Nephron progenitor cell (in vitro differentiated cells): Measurements from ENCODE around the gene VWA2.

Source experiments
- DNase-seq: peaks from one replicate; pipeline ENCODE4 v3.0.0; 2021
- H3K27ac Mint-ChIP-seq: 2 replicates; pipeline ENCODE4 v1.8.0; 2021; ENCODE audit warnings: mild to moderate bottlenecking, moderate library complexity, mixed read lengths
- H3K27me3 Mint-ChIP-seq: 2 replicates; pipeline ENCODE4 v1.8.0; 2021; ENCODE audit warnings: mild to moderate bottlenecking, low read depth, mixed read lengths; ENCODE audit not compliant: poor library complexity
- H3K36me3 Mint-ChIP-seq: 2 replicates; pipeline ENCODE4 v1.8.0; 2021; ENCODE audit warnings: low read depth, mixed read lengths
- H3K4me1 Mint-ChIP-seq: 2 replicates; pipeline ENCODE4 v1.8.0; 2021; ENCODE audit warnings: mixed read lengths
- H3K4me3 Mint-ChIP-seq: 2 replicates; pipeline ENCODE4 v1.8.0; 2021; ENCODE audit warnings: mild to moderate bottlenecking, moderate library complexity, mixed read lengths
- H3K9me3 Mint-ChIP-seq: 2 replicates; pipeline ENCODE4 v1.8.0; 2021; ENCODE audit warnings: mild to moderate bottlenecking, moderate library complexity, mixed read lengths
- TF ChIP-seq, protein P1 (sequence below): fragments of 200-600 bp; sonication (generic); IDR thresholded peaks from 2 replicates; pipeline ENCODE4 v1.5.0; 2021; ENCODE audit warnings: antibody characterized with exemption

VWA2 gene

GRCh38 chr10:114301951-114302710 is 63.1 kb downstream of the VWA2 start:
- no peak overlapping the region for H3K4me3 Mint-ChIP-seq
- H3K4me1 Mint-ChIP-seq = peaks cover 23% of the 10 kb centered on the region
- H3K9me3 Mint-ChIP-seq = no peaks in the 10 kb centered on the region
- no peak for DNase-seq
- TF ChIP-seq, protein P1, sequence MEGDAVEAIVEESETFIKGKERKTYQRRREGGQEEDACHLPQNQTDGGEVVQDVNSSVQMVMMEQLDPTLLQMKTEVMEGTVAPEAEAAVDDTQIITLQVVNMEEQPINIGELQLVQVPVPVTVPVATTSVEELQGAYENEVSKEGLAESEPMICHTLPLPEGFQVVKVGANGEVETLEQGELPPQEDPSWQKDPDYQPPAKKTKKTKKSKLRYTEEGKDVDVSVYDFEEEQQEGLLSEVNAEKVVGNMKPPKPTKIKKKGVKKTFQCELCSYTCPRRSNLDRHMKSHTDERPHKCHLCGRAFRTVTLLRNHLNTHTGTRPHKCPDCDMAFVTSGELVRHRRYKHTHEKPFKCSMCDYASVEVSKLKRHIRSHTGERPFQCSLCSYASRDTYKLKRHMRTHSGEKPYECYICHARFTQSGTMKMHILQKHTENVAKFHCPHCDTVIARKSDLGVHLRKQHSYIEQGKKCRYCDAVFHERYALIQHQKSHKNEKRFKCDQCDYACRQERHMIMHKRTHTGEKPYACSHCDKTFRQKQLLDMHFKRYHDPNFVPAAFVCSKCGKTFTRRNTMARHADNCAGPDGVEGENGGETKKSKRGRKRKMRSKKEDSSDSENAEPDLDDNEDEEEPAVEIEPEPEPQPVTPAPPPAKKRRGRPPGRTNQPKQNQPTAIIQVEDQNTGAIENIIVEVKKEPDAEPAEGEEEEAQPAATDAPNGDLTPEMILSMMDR = no peak
- H3K36me3 Mint-ChIP-seq = peaks cover 38% of the 10 kb centered on the region
- H3K27ac Mint-ChIP-seq = peak overlapping the region; percentile 1
- H3K27me3 Mint-ChIP-seq = peaks cover 5% of the 10 kb centered on the region

DNA sequence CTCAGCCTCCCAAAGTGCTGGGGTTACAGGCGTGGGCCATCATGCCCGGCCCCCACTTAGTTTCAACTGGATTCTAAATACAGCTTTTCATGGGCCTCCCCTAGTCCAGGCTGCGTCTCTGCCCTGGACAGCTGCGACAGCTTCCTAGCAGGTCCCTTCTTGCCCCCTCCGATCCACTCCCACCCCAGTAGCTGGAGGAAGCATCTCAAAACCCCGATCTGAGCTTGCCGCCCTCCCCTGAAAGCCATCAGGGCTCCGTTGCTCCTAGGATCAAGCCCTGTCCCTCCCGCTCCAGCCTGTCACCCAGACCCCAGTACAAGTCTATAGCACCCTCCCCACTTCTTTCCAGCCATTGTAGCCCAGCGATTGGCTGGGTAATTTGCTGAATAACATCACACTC is 64.5 kb downstream of the VWA2 start:
- Mint-ChIP-seq H3K27me3 (peaks cover 10% of the 10 kb centered on the region), H3K9me3 (no peaks in the 10 kb centered on the region), H3K36me3 (peaks cover 25% of the 10 kb centered on the region), H3K4me3 (peak overlapping the region; percentile 87), H3K4me1 (peaks cover 31% of the 10 kb centered on the region), H3K27ac (no peak overlapping the region)
- DNase-seq = no peak
- TF ChIP-seq, protein P1 = no peak

- Mint-ChIP-seq H3K4me1 (peaks cover 31% of the 10 kb centered on the region), H3K4me3 (peak overlapping the region; percentile 87), H3K27me3 (peaks cover 9% of the 10 kb centered on the region), H3K36me3 (peaks cover 19% of the 10 kb centered on the region), H3K27ac (no peak overlapping the region), H3K9me3 (no peaks in the 10 kb centered on the region)
- TF ChIP-seq, protein P1 = peak; percentile 70
- peak; percentile 87 for DNase-seq
Observed at GRCh38 chr10:114304017-114304570, 65.0 kb downstream of the VWA2 start.

- peak; percentile 90 for DNase-seq
- TF ChIP-seq, protein P1 = no peak
- Mint-ChIP-seq H3K4me3 (peak overlapping the region; percentile 87), H3K36me3 (peaks cover 12% of the 10 kb centered on the region), H3K27me3 (peaks cover 6% of the 10 kb centered on the region), H3K27ac (no peak overlapping the region), H3K4me1 (peaks cover 31% of the 10 kb centered on the region), H3K9me3 (no peaks in the 10 kb centered on the region)
Observed at GRCh38 chr10:114304571-114305421, 65.7 kb downstream of the VWA2 start.

DNA sequence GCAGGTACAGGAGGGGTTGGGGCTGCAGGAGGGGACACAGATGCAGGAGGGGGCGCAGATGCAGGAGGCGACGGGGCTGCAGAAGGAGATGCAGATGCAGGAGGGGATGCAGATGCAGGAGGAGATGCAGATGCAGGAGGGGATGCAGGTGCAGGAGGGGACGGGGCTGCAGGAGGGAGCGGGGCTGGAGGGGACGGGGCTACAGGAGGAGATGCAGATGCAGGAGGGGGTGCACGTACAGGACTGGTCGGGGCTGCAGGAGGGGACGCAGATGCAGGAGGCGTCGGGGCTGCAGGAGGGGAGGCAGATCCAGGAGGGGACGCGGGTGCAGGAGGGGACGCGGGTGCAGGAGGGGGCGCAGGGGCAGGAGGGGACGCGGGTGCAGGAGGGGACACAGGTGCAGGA is 66.5 kb downstream of the VWA2 start:
- Mint-ChIP-seq H3K27me3 (peaks cover 6% of the 10 kb centered on the region), H3K36me3 (peaks cover 11% of the 10 kb centered on the region), H3K4me1 (peaks cover 31% of the 10 kb centered on the region), H3K9me3 (no peaks in the 10 kb centered on the region), H3K27ac (no peak overlapping the region), H3K4me3 (peak overlapping the region; percentile 87)
- DNase-seq = no peak
- TF ChIP-seq, protein P1 = no peak
